GM21528 (cell line): ENCODE results near the gene CRYM.
"Not testable (repeated sequence)": the region's sequence is repeated elsewhere in the genome, so short reads cannot be mapped to it uniquely, and the experiment has no call there.

Experiments used
- ATAC-seq: cut with Tn5 transposase; IDR thresholded peaks from one replicate; pipeline ENCODE4 v1.9.1; 2021; ENCODE audit warnings: mild to moderate bottlenecking, moderate library complexity; ENCODE audit not compliant: unreplicated experiment, low FRiP score

The CRYM gene

GRCh38 chr16:21281698-21282389 is 3.8 kb upstream of the CRYM start:
- no peak for ATAC-seq

DNA sequence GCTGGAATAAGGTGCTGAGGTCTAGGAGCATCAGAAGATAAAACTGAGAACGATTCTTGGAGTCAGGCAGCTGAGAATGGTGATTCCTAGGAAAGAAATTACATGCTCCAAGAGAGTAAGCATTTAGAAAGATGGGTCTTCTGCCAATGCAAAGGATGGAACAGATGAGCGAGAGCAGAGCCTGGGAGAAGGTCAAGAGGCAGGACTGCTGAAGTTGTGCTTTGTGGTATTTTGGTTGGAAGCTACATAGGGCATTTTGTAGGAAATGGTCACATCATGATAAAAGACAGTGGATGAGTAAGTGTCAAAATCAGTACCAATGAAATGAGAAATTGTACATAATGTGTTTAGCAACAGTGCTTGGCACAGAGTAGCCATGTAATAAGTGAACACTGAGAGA is 1.4 kb upstream of the CRYM start:
- ATAC-seq, result no peak

- ATAC-seq, result no peak
Observed at GRCh38 chr16:21277045-21277926, 804 bp downstream of the CRYM start.

DNA sequence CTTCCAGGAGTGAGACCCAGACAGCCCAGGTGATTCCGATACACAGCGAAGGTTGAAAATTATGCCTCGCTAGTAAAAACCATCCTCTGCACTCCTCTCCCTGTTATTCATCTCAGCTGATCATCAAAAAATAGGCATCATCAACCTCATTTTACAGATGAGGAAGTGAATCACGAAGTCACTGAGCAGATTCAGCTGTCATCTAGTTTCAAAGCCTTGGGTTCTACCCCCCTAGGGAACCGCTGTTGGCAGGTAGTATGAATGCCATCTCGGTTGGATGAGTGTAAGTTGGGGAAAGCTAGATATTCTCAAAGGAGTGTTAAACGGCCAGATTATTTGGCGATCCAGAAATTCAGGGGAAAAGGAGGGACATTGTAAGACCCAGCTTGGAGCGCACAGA is 2.0 kb downstream of the CRYM start:
- ATAC-seq, result no peak

DNA sequence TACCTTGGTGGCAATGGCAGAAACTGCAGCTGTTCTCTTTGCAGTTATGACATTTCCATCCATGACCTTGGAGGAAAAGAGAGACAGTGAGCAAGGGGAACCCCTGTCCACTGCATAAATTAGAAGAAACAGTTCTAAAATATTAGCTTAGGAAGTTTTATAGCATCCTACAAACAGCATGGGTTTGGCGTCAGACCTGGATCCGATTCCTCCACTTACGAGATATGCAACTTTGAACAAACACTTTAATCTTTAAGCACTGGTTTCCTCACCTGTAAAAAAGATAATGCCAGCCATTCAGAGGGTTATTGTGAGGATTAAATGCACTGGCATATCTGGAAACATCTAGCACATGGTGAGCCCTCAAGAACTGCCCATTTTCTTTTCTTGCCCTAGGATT is 2.6 kb downstream of the CRYM start:
- no peak for ATAC-seq

GRCh38 chr16:21274172-21274726 is 3.8 kb downstream of the CRYM start:
- no peak for ATAC-seq

- not testable (repeated sequence) for ATAC-seq
Observed at GRCh38 chr16:21272763-21273162, 5.3 kb downstream of the CRYM start.

- ATAC-seq, result no peak
Observed at GRCh38 chr16:21272253-21272652, 5.8 kb downstream of the CRYM start.

- no peak for ATAC-seq
Observed at GRCh38 chr16:21268236-21268635, 9.9 kb downstream of the CRYM start.

GRCh38 chr16:21267298-21267697 is 10.8 kb downstream of the CRYM start:
- ATAC-seq, result no peak

- ATAC-seq, result no peak
Observed at GRCh38 chr16:21265104-21265837, 12.8 kb downstream of the CRYM start.

- no peak for ATAC-seq
Observed at GRCh38 chr16:21264571-21265036, 13.5 kb downstream of the CRYM start.

- ATAC-seq, result peak; percentile 77
Observed at GRCh38 chr16:21263640-21264570, 14.2 kb downstream of the CRYM start.

DNA sequence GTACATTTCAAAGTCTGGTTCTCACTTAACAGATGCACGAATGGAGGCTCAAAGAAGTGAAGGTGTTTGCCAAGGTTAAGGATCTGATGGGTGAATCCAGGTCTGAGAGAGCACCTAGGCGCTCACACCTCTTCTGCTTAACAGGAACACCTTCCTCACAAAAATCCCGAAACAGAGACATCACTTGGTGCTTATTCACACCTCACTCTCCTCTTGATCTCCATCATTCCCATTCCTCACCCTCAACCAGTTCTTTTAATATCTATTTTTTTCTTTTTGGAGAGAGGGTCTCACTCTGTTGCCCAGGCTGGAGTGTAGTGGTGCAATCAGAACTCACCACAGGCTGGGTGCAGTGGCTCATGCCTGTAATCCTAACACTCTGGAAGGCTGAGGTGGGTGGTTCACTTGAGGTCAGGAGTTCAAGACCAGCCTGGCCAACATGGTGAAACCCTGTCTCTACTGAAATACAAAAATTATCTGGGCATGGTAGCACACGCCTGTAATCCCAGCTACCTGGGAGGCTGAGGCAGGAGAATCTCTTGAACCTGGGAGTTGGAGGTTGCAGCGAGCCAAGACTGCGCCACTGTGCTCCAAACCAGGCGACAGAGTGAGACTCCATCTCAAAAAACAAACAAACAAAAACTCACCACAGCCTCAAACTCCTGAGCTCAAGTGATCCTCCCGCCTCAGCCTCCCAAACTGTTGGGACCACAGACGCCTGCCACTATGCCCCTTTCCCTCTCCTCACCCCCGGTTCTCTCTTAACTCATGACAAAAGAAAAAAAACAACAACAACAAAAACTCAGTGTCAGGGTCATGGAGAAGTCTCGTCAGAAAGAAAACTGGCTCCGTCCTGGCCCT is 15.1 kb downstream of the CRYM start:
- ATAC-seq, result no peak

- no peak for ATAC-seq
Observed at GRCh38 chr16:21260870-21261791, 17.0 kb downstream of the CRYM start.

- ATAC-seq, result no peak
Observed at GRCh38 chr16:21257284-21257683, 20.8 kb downstream of the CRYM start.

DNA sequence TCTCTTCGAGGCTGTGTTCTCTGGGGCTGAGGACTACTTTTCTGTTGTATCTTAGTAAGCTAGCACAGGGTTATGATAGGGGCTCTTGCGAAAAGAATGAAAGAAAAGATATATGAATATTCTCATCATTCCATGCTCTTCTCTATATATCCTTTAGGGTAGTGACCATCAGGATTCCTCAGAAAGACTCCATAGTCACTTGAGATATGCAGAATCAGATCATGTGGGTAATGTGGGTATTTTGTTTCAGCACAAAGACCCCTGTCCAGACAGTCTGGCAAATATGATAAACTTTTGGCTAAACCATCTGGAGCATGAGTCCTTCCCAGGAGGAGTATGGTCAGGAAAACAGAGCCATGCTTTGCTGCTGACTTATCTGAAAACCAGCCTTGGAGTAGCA is 21.5 kb downstream of the CRYM start:
- ATAC-seq, result no peak

DNA sequence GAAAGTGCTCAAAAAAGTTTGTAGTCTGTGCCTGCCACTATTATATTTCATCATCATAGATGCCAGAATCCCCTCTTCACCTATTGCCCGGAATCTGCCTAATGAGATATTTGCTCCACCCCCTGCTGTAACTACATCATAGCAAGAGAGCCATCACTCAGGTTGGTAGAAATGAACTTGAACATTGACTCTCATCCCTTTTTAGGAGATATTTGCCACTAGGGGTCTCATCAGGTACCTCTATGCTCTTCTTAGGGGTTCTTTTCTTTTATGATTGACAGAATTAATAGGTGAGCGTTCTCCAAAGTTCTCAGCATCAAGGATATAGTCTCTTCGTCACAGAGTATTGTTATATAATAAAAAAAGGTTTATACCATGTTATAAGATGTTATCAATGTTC is 24.6 kb downstream of the CRYM start:
- ATAC-seq, result no peak
